Prostate gland (tissue), 2 donors: Measurements from ENCODE around the gene ADAMTS7.
"Not testable (repeated sequence)": the region's sequence is repeated elsewhere in the genome, so short reads cannot be mapped to it uniquely, and the experiment has no call there.

ENCODE experiments used
- POLR2A ChIP-seq: fragments of 450-650 bp; IDR thresholded peaks from one replicate; pipeline ENCODE4 v1.6.1; 2016; ENCODE audit warnings: antibody characterized with exemption, mild to moderate bottlenecking
- TF ChIP-seq, protein P1 (sequence below), 4 experiments: fragments of 200-600 bp in 2 of 4; fragments of 450-650 bp in 2 of 4; sonication (generic) in 2 of 4; IDR thresholded peaks; 1 replicate in 3 of 4; 2 replicates in 1 of 4; pipeline ENCODE4 v1.5.1; 2016 to 2019; ENCODE audit warnings: antibody characterized with exemption in 4 of 4, mild to moderate bottlenecking in 2 of 4, moderate library complexity in 2 of 4

DNA sequence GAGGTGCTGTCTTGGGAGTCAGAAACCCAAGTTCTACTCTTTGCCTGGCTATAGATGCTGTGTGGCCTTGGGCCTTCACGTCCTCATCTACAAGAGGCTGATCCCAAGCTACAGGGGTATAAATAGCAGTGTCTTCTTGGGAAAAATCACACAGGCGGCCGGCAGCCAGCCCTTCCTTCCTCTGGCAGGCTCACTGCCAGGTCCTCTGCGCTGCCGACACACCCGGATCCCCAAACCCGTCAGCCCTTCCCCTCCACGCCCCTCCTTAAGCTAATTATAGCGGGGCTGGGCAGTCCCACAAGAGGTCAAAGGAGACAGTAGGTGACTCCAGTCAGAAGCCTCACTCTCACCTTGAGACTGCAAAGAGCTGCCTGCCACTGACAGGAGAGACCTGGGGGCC, 31.3 kb downstream of the ADAMTS7 start:
- not testable (repeated sequence) for TF ChIP-seq POLR2A
- TF ChIP-seq, protein P1, sequence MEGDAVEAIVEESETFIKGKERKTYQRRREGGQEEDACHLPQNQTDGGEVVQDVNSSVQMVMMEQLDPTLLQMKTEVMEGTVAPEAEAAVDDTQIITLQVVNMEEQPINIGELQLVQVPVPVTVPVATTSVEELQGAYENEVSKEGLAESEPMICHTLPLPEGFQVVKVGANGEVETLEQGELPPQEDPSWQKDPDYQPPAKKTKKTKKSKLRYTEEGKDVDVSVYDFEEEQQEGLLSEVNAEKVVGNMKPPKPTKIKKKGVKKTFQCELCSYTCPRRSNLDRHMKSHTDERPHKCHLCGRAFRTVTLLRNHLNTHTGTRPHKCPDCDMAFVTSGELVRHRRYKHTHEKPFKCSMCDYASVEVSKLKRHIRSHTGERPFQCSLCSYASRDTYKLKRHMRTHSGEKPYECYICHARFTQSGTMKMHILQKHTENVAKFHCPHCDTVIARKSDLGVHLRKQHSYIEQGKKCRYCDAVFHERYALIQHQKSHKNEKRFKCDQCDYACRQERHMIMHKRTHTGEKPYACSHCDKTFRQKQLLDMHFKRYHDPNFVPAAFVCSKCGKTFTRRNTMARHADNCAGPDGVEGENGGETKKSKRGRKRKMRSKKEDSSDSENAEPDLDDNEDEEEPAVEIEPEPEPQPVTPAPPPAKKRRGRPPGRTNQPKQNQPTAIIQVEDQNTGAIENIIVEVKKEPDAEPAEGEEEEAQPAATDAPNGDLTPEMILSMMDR (IDR thresholded peaks at IDR 0.05), result not testable (repeated sequence)
